ENCODE measurements around the gene CADPS. TPM values are rescaled to one million over a fixed set of nuclear protein-coding genes. Genes with fewer than 3 reads are reported as not detected.

Gene CADPS
- total and polyA plus RNA-seq, 9 of the 15 experiments (the other 6 are each of a cell fraction or from before 2014, with no cell fraction given), result not detected

DNA sequence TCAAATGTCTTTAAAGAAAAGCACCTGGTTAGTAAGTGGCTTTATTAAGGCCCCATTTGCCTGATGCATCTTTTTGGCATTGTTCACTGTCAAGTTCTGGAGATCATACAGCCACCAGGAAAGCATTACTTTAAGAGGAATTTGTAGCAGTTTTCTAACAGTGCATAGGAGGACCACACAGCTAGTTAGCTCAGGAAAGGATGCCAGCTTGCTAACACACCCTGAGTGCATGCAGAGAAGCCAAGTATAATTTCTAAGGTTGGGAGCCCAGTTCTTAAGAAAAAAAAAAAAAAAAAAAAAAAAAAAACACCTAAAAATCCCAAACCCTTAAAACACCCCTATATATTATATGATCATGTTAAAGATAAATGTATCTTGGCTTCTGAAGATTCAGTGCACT, 399.9 kb downstream of the CADPS start:
- no peaks in the 10 kb centered on the region for H3K36me3 ChIP-seq (ENCODE audit: control insufficient read depth, insufficient read depth, low read length)
- ChIA-PET CTCF (ENCODE audit: low intra/inter-chr PET ratio) (no interaction called here), POLR2A (no interaction called here)
- no peaks in the 10 kb centered on the region for H3K27me3 ChIP-seq (ENCODE audit: control insufficient read depth in 2 of 2, insufficient read depth in 2 of 2, low read length in 2 of 2)
- DNase-seq (ENCODE audit: extremely low read depth in 1 of 4, low spot score in 3 of 4) (no peak), ATAC-seq (no peak), FAIRE-seq (no peak)
- no peak overlapping the region for H3K27ac ChIP-seq (ENCODE audit: extremely low read depth, low read depth, low read length)
- intact Hi-C loops (cut with micrococcal nuclease), result no loop called here
- no peak overlapping the region for H2AFZ ChIP-seq (ENCODE audit: low read depth, low read length)
- H3K9me3 ChIP-seq (replicated peaks; ENCODE audit: control insufficient read depth, insufficient read depth, low read depth, low read length), result no peaks in the 10 kb centered on the region
- TF ChIP-seq RB1 (IDR thresholded peaks at IDR 0.05; ENCODE audit: low read depth), result no peak
- no peak for TF ChIP-seq C11orf30 (IDR thresholded peaks at IDR 0.05; ENCODE audit: low read depth)
- no peak for TF ChIP-seq STAT5B (CRISPR knock-in tag; IDR thresholded peaks at IDR 0.05)
- TF ChIP-seq, protein P1, sequence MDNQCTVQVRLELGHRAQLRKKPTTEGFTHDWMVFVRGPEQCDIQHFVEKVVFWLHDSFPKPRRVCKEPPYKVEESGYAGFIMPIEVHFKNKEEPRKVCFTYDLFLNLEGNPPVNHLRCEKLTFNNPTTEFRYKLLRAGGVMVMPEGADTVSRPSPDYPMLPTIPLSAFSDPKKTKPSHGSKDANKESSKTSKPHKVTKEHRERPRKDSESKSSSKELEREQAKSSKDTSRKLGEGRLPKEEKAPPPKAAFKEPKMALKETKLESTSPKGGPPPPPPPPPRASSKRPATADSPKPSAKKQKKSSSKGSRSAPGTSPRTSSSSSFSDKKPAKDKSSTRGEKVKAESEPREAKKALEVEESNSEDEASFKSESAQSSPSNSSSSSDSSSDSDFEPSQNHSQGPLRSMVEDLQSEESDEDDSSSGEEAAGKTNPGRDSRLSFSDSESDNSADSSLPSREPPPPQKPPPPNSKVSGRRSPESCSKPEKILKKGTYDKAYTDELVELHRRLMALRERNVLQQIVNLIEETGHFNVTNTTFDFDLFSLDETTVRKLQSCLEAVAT (IDR thresholded peaks at IDR 0.05), result no peak
- no peak for TF ChIP-seq ZNF586 (CRISPR knock-in tag; conservative IDR thresholded peaks at IDR 0.05)
- TF ChIP-seq PHB2 (IDR thresholded peaks at IDR 0.05; ENCODE audit: low read depth), result no peak
- no peak for TF ChIP-seq KDM5B (IDR thresholded peaks at IDR 0.05; ENCODE audit: insufficient replicate concordance, low read depth, low read length)
- TF ChIP-seq POLR3A (IDR thresholded peaks at IDR 0.05; ENCODE audit: borderline replicate concordance, extremely low read depth, insufficient read depth, insufficient read length), result no peak
- H3K79me2 ChIP-seq (ENCODE audit: control insufficient read depth, insufficient read depth, low read length), result no peaks in the 10 kb centered on the region
- no peak overlapping the region for H3K4me3 ChIP-seq
- no peak overlapping the region for H3K4me2 ChIP-seq (ENCODE audit: insufficient read depth, low read length)
- H3K9ac ChIP-seq (ENCODE audit: insufficient read depth in 1 of 2, low read depth in 2 of 2, low read length in 2 of 2), result no peak overlapping the region
- no peaks in the 10 kb centered on the region for H3K4me1 ChIP-seq (replicated peaks in 1 of 2; ENCODE audit: control insufficient read depth in 2 of 2, insufficient read depth in 2 of 2, low read length in 2 of 2)
- in situ Hi-C loops (cut with MboI), result no loop called here
- H4K20me1 ChIP-seq (replicated peaks; ENCODE audit: control insufficient read depth, insufficient read depth, low read length), result no peaks in the 10 kb centered on the region
- no TSS peak for BruUV-seq (replicated peaks)
- no peaks in the 10 kb centered on the region for H3K9me1 ChIP-seq (ENCODE audit: control insufficient read depth, insufficient read depth, low read length)

Data from K562 (cell line).